PC-3 (cell line): ENCODE measurements around the gene GPR183. TPM values are rescaled to one million over a fixed set of nuclear protein-coding genes. Genes with fewer than 3 reads are reported as not detected.

Experiments
- ATAC-seq: fragments of 200-7000 bp; cut with Tn5 transposase; 2 replicates; pipeline ENCODE4 v1.9.1; 2020; ENCODE audit warnings: mild to moderate bottlenecking, moderate library complexity
- BruUV-seq: library from RNA; stranded (reverse); fragments of 400-500 nt; replicated peaks from 2 replicates; lab custom pipeline; 2021; lab: Mats Ljungman, UMichigan
- CTCF ChIA-PET: fragments of 300-600 bp; sonication (Branson Sonifier 250); formaldehyde crosslinking; loops from one replicate; lab custom pipeline; 2022; ENCODE audit warnings: antibody characterized with exemption; lab: Charles Lee
- POLR2A ChIA-PET: fragments of 300-600 bp; sonication (Branson Sonifier 250); formaldehyde crosslinking; loops from one replicate; lab custom pipeline; 2022; ENCODE audit warnings: antibody characterized with exemption; ENCODE audit not compliant: unreplicated experiment; lab: Charles Lee
- DNase-seq: peaks from one replicate; pipeline ENCODE4 v3.0.0-alpha.2; 2015
- H2AFZ ChIP-seq: fragments of 300-600 bp; sonication (generic); 2 replicates; pipeline ENCODE4 v1.6.0; 2016; ENCODE audit warnings: antibody characterized with exemption, low read length
- H3F3A ChIP-seq: fragments of 300-600 bp; sonication (generic); one replicate; pipeline ENCODE4 v1.6.0; 2017; ENCODE audit warnings: antibody characterized with exemption, low read length, control low read depth, mild to moderate bottlenecking; ENCODE audit not compliant: unreplicated experiment
- H3K27ac ChIP-seq: fragments of 300-600 bp; sonication (generic); 2 replicates; pipeline ENCODE4 v1.5.1; 2016; ENCODE audit warnings: mild to moderate bottlenecking, low read length
- H3K27me3 ChIP-seq: fragments of 300-600 bp; sonication (generic); 2 replicates; pipeline ENCODE4 v1.6.1; 2016; ENCODE audit warnings: low read length, mixed read lengths
- H3K36me3 ChIP-seq: fragments of 300-600 bp; sonication (generic); 2 replicates; pipeline ENCODE4 v1.6.1; 2016; ENCODE audit warnings: low read depth, mixed run types, low read length, mixed read lengths
- H3K4me1 ChIP-seq: fragments of 300-600 bp; sonication (generic); 2 replicates; pipeline ENCODE4 v1.5.1; 2016; ENCODE audit warnings: low read length; ENCODE audit not compliant: insufficient read depth
- H3K4me2 ChIP-seq: fragments of 300-600 bp; sonication (generic); 2 replicates; pipeline ENCODE4 v1.6.0; 2016; ENCODE audit warnings: low read length
- H3K4me3 ChIP-seq: fragments of 300-600 bp; sonication (generic); 2 replicates; pipeline ENCODE4 v1.5.1; 2016; ENCODE audit warnings: mild to moderate bottlenecking, low read length, mixed read lengths
- H3K79me2 ChIP-seq: fragments of 300-600 bp; sonication (generic); 2 replicates; pipeline ENCODE4 v1.6.1; 2017; ENCODE audit warnings: low read length, mixed read lengths
- H3K9ac ChIP-seq: fragments of 300-600 bp; sonication (generic); 2 replicates; pipeline ENCODE4 v1.6.0; 2016; ENCODE audit warnings: mild to moderate bottlenecking, low read length
- H3K9me2 ChIP-seq: fragments of 300-600 bp; sonication (generic); replicated peaks from 2 replicates; pipeline ENCODE4 v1.6.1; 2016; ENCODE audit warnings: mixed run types, low read length, mixed read lengths
- H3K9me3 ChIP-seq: fragments of 300-600 bp; sonication (generic); 2 replicates; pipeline ENCODE4 v1.6.1; 2016; ENCODE audit warnings: low read length, mixed read lengths
- H4K20me1 ChIP-seq: fragments of 300-600 bp; sonication (generic); 2 replicates; pipeline ENCODE4 v1.6.1; 2016; ENCODE audit warnings: low read length, mixed read lengths
- CTCF ChIP-seq: fragments of 300-600 bp; sonication (generic); conservative IDR thresholded peaks from 2 replicates; pipeline ENCODE4 v1.5.1; 2017; ENCODE audit warnings: antibody characterized with exemption, low read depth, mild to moderate bottlenecking, low read length
- EZH2 ChIP-seq: fragments of 300-600 bp; sonication (generic); IDR thresholded peaks from one replicate; pipeline ENCODE4 v1.6.1; 2017; ENCODE audit warnings: antibody characterized with exemption, mild to moderate bottlenecking, low read length; ENCODE audit not compliant: unreplicated experiment
- EZH2phosphoT487 ChIP-seq: fragments of 300-600 bp; sonication (generic); IDR thresholded peaks from 2 replicates; pipeline ENCODE4 v1.6.1; 2018; ENCODE audit warnings: mild to moderate bottlenecking, antibody characterized with exemption, low read length, borderline replicate concordance
- intact Hi-C: fragments of 100-400 bp; cut with micrococcal nuclease; formaldehyde crosslinking; loops from 2 replicates; pipeline ENCODE4 v1.9.0; 2023
- total RNA-seq: library from RNA; depleted of rRNA; stranded (reverse); fragments of >200 nt; gene quantifications from 2 replicates; pipeline ENCODE4 v1.2.3, GENCODE V29; 2014

Gene GPR183
- total RNA-seq, 1 experiment from 2014 or later: not detected

- no peak for DNase-seq
- ChIA-PET POLR2A (no interaction called here), CTCF (no interaction called here)
- Histone ChIP-seq H3F3A (no peaks in the 10 kb centered on the region), H3K4me3 (no peak overlapping the region), H3K9me3 (no peaks in the 10 kb centered on the region), H3K79me2 (no peaks in the 10 kb centered on the region), H3K4me2 (no peak overlapping the region), H4K20me1 (no peaks in the 10 kb centered on the region), H3K27ac (no peak overlapping the region), H3K27me3 (no peaks in the 10 kb centered on the region), H3K9ac (no peak overlapping the region), H3K36me3 (no peaks in the 10 kb centered on the region; the same call in 1 of the 2 replicates), H2AFZ (no peak overlapping the region), H3K4me1 (no peaks in the 10 kb centered on the region), H3K9me2 (no peaks in the 10 kb centered on the region)
- no TSS peak for BruUV-seq
- intact Hi-C loops: no loop called here
- no peak for ATAC-seq
- TF ChIP-seq EZH2 (no peak), EZH2phosphoT487 (no peak), CTCF (no peak)
Observed at GRCh38 chr13:99347335-99347878, 40.2 kb upstream of the GPR183 start.

- Histone ChIP-seq H3K79me2 (no peaks in the 10 kb centered on the region), H3K27ac (no peak overlapping the region), H3K4me2 (no peak overlapping the region), H3K27me3 (no peaks in the 10 kb centered on the region), H3K9me3 (no peaks in the 10 kb centered on the region), H3K4me1 (no peaks in the 10 kb centered on the region), H3K9ac (no peak overlapping the region), H3K9me2 (no peaks in the 10 kb centered on the region), H3F3A (no peaks in the 10 kb centered on the region), H3K4me3 (no peak overlapping the region), H3K36me3 (no peaks in the 10 kb centered on the region; the same call in 1 of the 2 replicates), H2AFZ (no peak overlapping the region), H4K20me1 (no peaks in the 10 kb centered on the region)
- TF ChIP-seq CTCF: no peak
- no peak for TF ChIP-seq EZH2phosphoT487
- TF ChIP-seq EZH2: no peak
- ChIA-PET CTCF (no interaction called here), POLR2A (interaction anchor here (0.6 kb wide), 1 partner anchor 27 kb away, joined by 3 read pairs; no protein-coding TSS in a partner anchor)
- intact Hi-C loops: no loop called here
- no peak for DNase-seq
- BruUV-seq: no TSS peak
- no peak for ATAC-seq
Observed at GRCh38 chr13:99346335-99347042, 39.3 kb upstream of the GPR183 start.

- H3K4me3 ChIP-seq: no peak overlapping the region
- no peak overlapping the region for H3K4me2 ChIP-seq
- H3F3A ChIP-seq: no peaks in the 10 kb centered on the region
- H3K4me1 ChIP-seq: no peaks in the 10 kb centered on the region
- BruUV-seq: no TSS peak
- no peaks in the 10 kb centered on the region for H3K79me2 ChIP-seq
- ATAC-seq (no peak), DNase-seq (no peak)
- TF ChIP-seq CTCF (no peak), EZH2phosphoT487 (no peak), EZH2 (no peak)
- H4K20me1 ChIP-seq: no peaks in the 10 kb centered on the region
- no peaks in the 10 kb centered on the region for H3K9me3 ChIP-seq
- H2AFZ ChIP-seq: no peak overlapping the region
- no peaks in the 10 kb centered on the region for H3K27me3 ChIP-seq
- CTCF ChIA-PET: no interaction called here
- H3K9ac ChIP-seq: no peak overlapping the region
- H3K9me2 ChIP-seq: no peaks in the 10 kb centered on the region
- intact Hi-C loops: no loop called here
- POLR2A ChIA-PET: no interaction called here
- H3K27ac ChIP-seq: no peak overlapping the region
- peaks cover 2% of the 10 kb centered on the region; the same call in 1 of the 2 replicates for H3K36me3 ChIP-seq
Observed at GRCh38 chr13:99345345-99345744, 38.1 kb upstream of the GPR183 start.
